Hepatocyte (in vitro differentiated cells): ENCODE measurements around the gene RSPH9.

ENCODE experiments used
- EZH2 ChIP-seq: fragments of 200-600 bp; sonication (generic); IDR thresholded peaks from 2 replicates; pipeline ENCODE4 v1.6.1; 2016; ENCODE audit warnings: antibody characterized with exemption, mild to moderate bottlenecking, borderline replicate concordance
- EZH2phosphoT487 ChIP-seq: fragments of 200-600 bp; sonication (generic); IDR thresholded peaks from one replicate; pipeline ENCODE4 v1.6.1; 2018; ENCODE audit warnings: antibody characterized with exemption, mild to moderate bottlenecking, low read depth, moderate library complexity; ENCODE audit not compliant: unreplicated experiment, severe bottlenecking

GRCh38 chr6:43645613-43645964 lies 753 bp downstream of the RSPH9 start:
- TF ChIP-seq EZH2phosphoT487 (no peak), EZH2 (no peak)
